PC-3 (cell line): ENCODE data around the gene CENPO. TPM values are rescaled to one million over a fixed set of nuclear protein-coding genes. Genes with fewer than 3 reads are reported as not detected.

Source experiments
- ATAC-seq: fragments of 200-7000 bp; cut with Tn5 transposase; 2 replicates; pipeline ENCODE4 v1.9.1; 2020; ENCODE audit warnings: mild to moderate bottlenecking, moderate library complexity
- BruUV-seq: library from RNA; stranded (reverse); fragments of 400-500 nt; replicated peaks from 2 replicates; lab custom pipeline; 2021; lab: Mats Ljungman, UMichigan
- CTCF ChIA-PET: fragments of 300-600 bp; sonication (Branson Sonifier 250); formaldehyde crosslinking; loops from one replicate; lab custom pipeline; 2022; ENCODE audit warnings: antibody characterized with exemption; lab: Charles Lee
- POLR2A ChIA-PET: fragments of 300-600 bp; sonication (Branson Sonifier 250); formaldehyde crosslinking; loops from one replicate; lab custom pipeline; 2022; ENCODE audit warnings: antibody characterized with exemption; ENCODE audit not compliant: unreplicated experiment; lab: Charles Lee
- DNase-seq: peaks from one replicate; pipeline ENCODE4 v3.0.0-alpha.2; 2015
- H2AFZ ChIP-seq: fragments of 300-600 bp; sonication (generic); 2 replicates; pipeline ENCODE4 v1.6.0; 2016; ENCODE audit warnings: antibody characterized with exemption, low read length
- H3F3A ChIP-seq: fragments of 300-600 bp; sonication (generic); one replicate; pipeline ENCODE4 v1.6.0; 2017; ENCODE audit warnings: antibody characterized with exemption, low read length, control low read depth, mild to moderate bottlenecking; ENCODE audit not compliant: unreplicated experiment
- H3K27ac ChIP-seq: fragments of 300-600 bp; sonication (generic); 2 replicates; pipeline ENCODE4 v1.5.1; 2016; ENCODE audit warnings: mild to moderate bottlenecking, low read length
- H3K27me3 ChIP-seq: fragments of 300-600 bp; sonication (generic); 2 replicates; pipeline ENCODE4 v1.6.1; 2016; ENCODE audit warnings: low read length, mixed read lengths
- H3K36me3 ChIP-seq: fragments of 300-600 bp; sonication (generic); 2 replicates; pipeline ENCODE4 v1.6.1; 2016; ENCODE audit warnings: low read depth, mixed run types, low read length, mixed read lengths
- H3K4me1 ChIP-seq: fragments of 300-600 bp; sonication (generic); 2 replicates; pipeline ENCODE4 v1.5.1; 2016; ENCODE audit warnings: low read length; ENCODE audit not compliant: insufficient read depth
- H3K4me2 ChIP-seq: fragments of 300-600 bp; sonication (generic); 2 replicates; pipeline ENCODE4 v1.6.0; 2016; ENCODE audit warnings: low read length
- H3K4me3 ChIP-seq: fragments of 300-600 bp; sonication (generic); 2 replicates; pipeline ENCODE4 v1.5.1; 2016; ENCODE audit warnings: mild to moderate bottlenecking, low read length, mixed read lengths
- H3K79me2 ChIP-seq: fragments of 300-600 bp; sonication (generic); 2 replicates; pipeline ENCODE4 v1.6.1; 2017; ENCODE audit warnings: low read length, mixed read lengths
- H3K9ac ChIP-seq: fragments of 300-600 bp; sonication (generic); 2 replicates; pipeline ENCODE4 v1.6.0; 2016; ENCODE audit warnings: mild to moderate bottlenecking, low read length
- H3K9me2 ChIP-seq: fragments of 300-600 bp; sonication (generic); replicated peaks from 2 replicates; pipeline ENCODE4 v1.6.1; 2016; ENCODE audit warnings: mixed run types, low read length, mixed read lengths
- H3K9me3 ChIP-seq: fragments of 300-600 bp; sonication (generic); 2 replicates; pipeline ENCODE4 v1.6.1; 2016; ENCODE audit warnings: low read length, mixed read lengths
- H4K20me1 ChIP-seq: fragments of 300-600 bp; sonication (generic); 2 replicates; pipeline ENCODE4 v1.6.1; 2016; ENCODE audit warnings: low read length, mixed read lengths
- CTCF ChIP-seq: fragments of 300-600 bp; sonication (generic); conservative IDR thresholded peaks from 2 replicates; pipeline ENCODE4 v1.5.1; 2017; ENCODE audit warnings: antibody characterized with exemption, low read depth, mild to moderate bottlenecking, low read length
- EZH2 ChIP-seq: fragments of 300-600 bp; sonication (generic); IDR thresholded peaks from one replicate; pipeline ENCODE4 v1.6.1; 2017; ENCODE audit warnings: antibody characterized with exemption, mild to moderate bottlenecking, low read length; ENCODE audit not compliant: unreplicated experiment
- EZH2phosphoT487 ChIP-seq: fragments of 300-600 bp; sonication (generic); IDR thresholded peaks from 2 replicates; pipeline ENCODE4 v1.6.1; 2018; ENCODE audit warnings: mild to moderate bottlenecking, antibody characterized with exemption, low read length, borderline replicate concordance
- intact Hi-C: fragments of 100-400 bp; cut with micrococcal nuclease; formaldehyde crosslinking; loops from 2 replicates; pipeline ENCODE4 v1.9.0; 2023
- total RNA-seq: library from RNA; depleted of rRNA; stranded (reverse); fragments of >200 nt; gene quantifications from 2 replicates; pipeline ENCODE4 v1.2.3, GENCODE V29; 2014

CENPO gene
- total RNA-seq, 1 experiment from 2014 or later = 41.4 TPM

DNA sequence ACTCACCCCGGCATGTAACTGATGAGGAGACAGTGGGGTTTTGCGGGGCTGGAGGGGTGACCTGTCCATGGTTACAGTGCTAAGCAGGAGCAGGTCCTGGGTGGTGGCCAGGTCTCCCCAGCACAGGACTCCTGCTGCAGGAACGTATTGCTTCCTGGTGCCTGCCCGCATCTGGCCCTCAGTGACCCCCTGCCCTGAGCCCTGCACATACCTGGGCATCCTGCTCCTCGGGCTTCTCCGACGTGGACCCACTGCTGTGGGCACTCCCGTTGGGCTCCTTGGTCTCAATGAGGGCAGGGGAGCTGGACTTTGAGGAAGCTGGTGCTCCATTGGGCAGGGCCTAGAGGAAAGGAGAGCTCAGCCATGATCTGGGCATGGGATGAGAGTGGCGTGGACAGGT is 43.5 kb downstream of the CENPO start:
- no TSS peak for BruUV-seq
- CTCF ChIA-PET = no interaction called here

DNA sequence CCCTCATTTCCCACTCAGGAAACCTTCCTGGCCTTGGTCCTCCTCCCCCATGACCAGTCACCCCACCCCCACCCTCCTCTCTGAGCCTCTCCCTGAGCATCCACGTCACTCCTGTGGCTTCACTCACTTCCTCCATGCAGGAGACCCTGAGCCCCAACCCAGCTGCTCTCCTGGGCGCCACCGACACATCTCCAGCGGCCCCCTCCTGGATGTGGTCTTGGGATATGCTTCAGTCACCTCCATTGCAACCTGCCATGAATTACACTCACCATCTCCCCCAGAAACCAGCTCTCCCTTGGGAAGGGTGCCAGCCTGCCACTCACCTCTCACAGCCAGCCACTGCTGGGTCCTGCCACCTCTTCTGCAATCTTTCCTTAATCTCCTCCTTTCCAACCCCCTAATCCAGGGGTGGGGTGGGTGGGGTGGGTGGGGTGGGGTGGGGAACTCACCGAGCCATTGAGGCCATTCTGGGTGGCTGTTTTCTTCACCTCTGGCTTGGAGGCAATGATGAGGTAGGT is 44.8 kb downstream of the CENPO start:
- TF ChIP-seq CTCF (no peak), EZH2 (no peak), EZH2phosphoT487 (no peak)
- Histone ChIP-seq H3K4me3 (no peak overlapping the region), H3K27me3 (no peaks in the 10 kb centered on the region), H3K9me3 (no peaks in the 10 kb centered on the region), H3K36me3 (no peaks in the 10 kb centered on the region), H3K4me1 (no peaks in the 10 kb centered on the region), H3K9me2 (no peaks in the 10 kb centered on the region), H4K20me1 (no peaks in the 10 kb centered on the region), H2AFZ (no peak overlapping the region), H3K9ac (no peak overlapping the region), H3K4me2 (no peak overlapping the region), H3K27ac (no peak overlapping the region), H3F3A (no peaks in the 10 kb centered on the region), H3K79me2 (no peaks in the 10 kb centered on the region)
- DNase-seq (no peak), ATAC-seq (no peak)
- ChIA-PET CTCF (no interaction called here), POLR2A (no interaction called here)
- intact Hi-C loops = no loop called here
- no TSS peak for BruUV-seq

More for the DNA sequence above, 43.5 kb downstream of the CENPO start:
- Histone ChIP-seq H2AFZ (no peak overlapping the region), H3K27ac (no peak overlapping the region), H3K4me2 (no peak overlapping the region), H3K9me3 (no peaks in the 10 kb centered on the region), H4K20me1 (no peaks in the 10 kb centered on the region), H3K4me1 (no peaks in the 10 kb centered on the region), H3K36me3 (no peaks in the 10 kb centered on the region), H3K9ac (no peak overlapping the region), H3K9me2 (no peaks in the 10 kb centered on the region), H3K27me3 (no peaks in the 10 kb centered on the region), H3F3A (no peaks in the 10 kb centered on the region), H3K79me2 (no peaks in the 10 kb centered on the region), H3K4me3 (no peak overlapping the region)
- TF ChIP-seq EZH2 (no peak), EZH2phosphoT487 (no peak), CTCF (no peak)
- ATAC-seq (no peak), DNase-seq (no peak)
- intact Hi-C loops = no loop called here
- POLR2A ChIA-PET = no interaction called here

DNA sequence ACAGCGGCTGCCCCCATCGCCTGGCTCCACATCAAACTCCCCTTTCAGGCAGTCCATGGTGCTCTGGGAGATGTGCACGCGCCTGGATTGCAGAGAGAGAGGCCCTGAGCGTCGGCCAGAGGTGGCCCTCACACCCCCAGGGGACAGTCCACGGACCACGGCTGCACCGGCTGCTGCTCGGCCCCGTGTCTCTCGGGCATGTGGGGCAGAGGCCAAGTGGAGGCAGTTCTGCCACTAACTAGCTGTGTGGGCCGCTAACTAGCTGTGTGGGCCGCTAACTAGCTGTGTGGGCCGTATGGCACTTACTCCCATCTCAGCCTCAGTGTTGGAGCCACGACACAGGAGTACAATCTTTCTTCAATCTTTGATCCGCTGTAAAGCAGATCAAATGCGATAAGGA is 45.3 kb downstream of the CENPO start:
- Histone ChIP-seq H3K79me2 (no peaks in the 10 kb centered on the region), H3F3A (no peaks in the 10 kb centered on the region), H3K4me3 (no peak overlapping the region), H3K4me1 (no peaks in the 10 kb centered on the region), H2AFZ (no peak overlapping the region), H3K9me3 (no peaks in the 10 kb centered on the region), H3K9ac (no peak overlapping the region), H3K27ac (no peak overlapping the region), H3K9me2 (no peaks in the 10 kb centered on the region), H4K20me1 (no peaks in the 10 kb centered on the region), H3K27me3 (no peaks in the 10 kb centered on the region), H3K36me3 (no peaks in the 10 kb centered on the region), H3K4me2 (no peak overlapping the region)
- CTCF ChIA-PET = no interaction called here
- ATAC-seq (no peak), DNase-seq (no peak)
- intact Hi-C loops = no loop called here
- POLR2A ChIA-PET = no interaction called here
- TF ChIP-seq EZH2 = no peak
- TF ChIP-seq EZH2phosphoT487 = no peak
- no peak for TF ChIP-seq CTCF
- BruUV-seq = no TSS peak
